ENCODE results near the gene NHLRC4.
"Not testable (repeated sequence)": the region's sequence is repeated elsewhere in the genome, so short reads cannot be mapped to it uniquely, and the experiment has no call there.

The NHLRC4 gene

GRCh38 chr16:593406-593805 is 26.6 kb downstream of the NHLRC4 start:
- no peak for TF ChIP-seq CTCF (IDR thresholded peaks at IDR 0.05; ENCODE audit: borderline replicate concordance, insufficient read depth, low read depth, low read length)
- H3K4me3 ChIP-seq (ENCODE audit: low read depth, low read length): no peak overlapping the region

- no peak overlapping the region for H3K4me3 ChIP-seq (ENCODE audit: low read depth, low read length)
- TF ChIP-seq CTCF (IDR thresholded peaks at IDR 0.05; ENCODE audit: borderline replicate concordance, insufficient read depth, low read depth, low read length): no peak
Measured at GRCh38 chr16:593807-594206, 27.0 kb downstream of the NHLRC4 start.

- H3K4me3 ChIP-seq (ENCODE audit: low read depth, low read length): no peak overlapping the region
- TF ChIP-seq CTCF (IDR thresholded peaks at IDR 0.05; ENCODE audit: borderline replicate concordance, insufficient read depth, low read depth, low read length): no peak
Measured at GRCh38 chr16:595094-595528, 28.3 kb downstream of the NHLRC4 start.

GRCh38 chr16:595942-596735 is 29.3 kb downstream of the NHLRC4 start:
- no peak for TF ChIP-seq CTCF (IDR thresholded peaks at IDR 0.05; ENCODE audit: borderline replicate concordance, insufficient read depth, low read depth, low read length)

GRCh38 chr16:596736-597060 is 29.9 kb downstream of the NHLRC4 start:
- no peak overlapping the region for H3K4me3 ChIP-seq (ENCODE audit: low read depth, low read length)
- no peak for TF ChIP-seq CTCF (IDR thresholded peaks at IDR 0.05; ENCODE audit: borderline replicate concordance, insufficient read depth, low read depth, low read length)

More at GRCh38 chr16:595942-596735, 29.3 kb downstream of the NHLRC4 start:
- no peak overlapping the region for H3K4me3 ChIP-seq (ENCODE audit: low read depth, low read length)

GRCh38 chr16:597655-598054 is 30.9 kb downstream of the NHLRC4 start:
- H3K4me3 ChIP-seq (ENCODE audit: low read depth, low read length): not testable (repeated sequence)

GRCh38 chr16:598823-599739 is 32.3 kb downstream of the NHLRC4 start:
- TF ChIP-seq CTCF (IDR thresholded peaks at IDR 0.05; ENCODE audit: borderline replicate concordance, insufficient read depth, low read depth, low read length): no peak
- no peak overlapping the region for H3K4me3 ChIP-seq (ENCODE audit: low read depth, low read length)

All from GM12875 (cell line).